ENCODE measurements around the gene PTPRG. TPM values are rescaled to one million over a fixed set of nuclear protein-coding genes. Genes with fewer than 3 reads are reported as not detected.

PTPRG gene
- total RNA-seq, 4 donors from 2014 or later = 21.1 to 54.2 (median 30.6) TPM

DNA sequence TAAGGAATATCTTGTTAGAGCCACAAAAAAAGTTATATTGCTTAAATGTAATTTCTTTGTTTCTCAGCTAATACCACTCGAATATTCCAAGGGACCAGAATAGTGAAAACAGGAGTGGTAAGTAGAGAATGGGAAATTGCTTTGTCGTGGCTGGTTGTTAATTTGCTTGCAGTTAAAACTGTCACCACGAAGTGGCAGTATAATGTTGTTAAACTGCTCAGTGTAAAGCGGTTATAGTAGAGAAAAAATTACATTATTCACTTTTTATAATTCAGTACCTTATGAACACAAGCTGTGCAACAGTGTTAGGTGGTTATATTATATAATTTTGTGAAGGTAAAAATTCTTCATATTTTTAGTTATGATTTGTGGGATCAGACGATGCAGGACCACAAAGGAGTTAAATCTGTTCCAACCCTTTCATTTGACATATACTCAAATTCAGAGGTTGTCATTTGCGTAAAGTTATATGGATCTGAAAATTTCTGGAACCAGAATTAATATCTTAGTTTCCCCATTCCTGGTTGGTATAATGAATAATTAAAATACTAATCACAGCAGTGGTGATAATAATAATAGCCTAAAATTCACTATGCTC, 640.2 kb downstream of the PTPRG start:
- no peak overlapping the region for H3K27ac ChIP-seq
- peaks cover 0 to 18% of the 10 kb centered on the region in 2 donors for H3K36me3 ChIP-seq
- H3K4me3 ChIP-seq = no peak overlapping the region
- no peak for ATAC-seq
- intact Hi-C loops (cut with DNase I; ENCODE audit: low total_unique reads) (no loop called here), in situ Hi-C loops (cut with MboI; ENCODE audit: low sequenced_read_pairs in 4 of 4) (no loop called here)
- no peaks in the 10 kb centered on the region for H3K27me3 ChIP-seq
- H3K9me3 ChIP-seq = no peaks in the 10 kb centered on the region
- DNase-seq = no peak
- H3K4me1 ChIP-seq = no peaks in the 10 kb centered on the region
- TF ChIP-seq, protein P1, sequence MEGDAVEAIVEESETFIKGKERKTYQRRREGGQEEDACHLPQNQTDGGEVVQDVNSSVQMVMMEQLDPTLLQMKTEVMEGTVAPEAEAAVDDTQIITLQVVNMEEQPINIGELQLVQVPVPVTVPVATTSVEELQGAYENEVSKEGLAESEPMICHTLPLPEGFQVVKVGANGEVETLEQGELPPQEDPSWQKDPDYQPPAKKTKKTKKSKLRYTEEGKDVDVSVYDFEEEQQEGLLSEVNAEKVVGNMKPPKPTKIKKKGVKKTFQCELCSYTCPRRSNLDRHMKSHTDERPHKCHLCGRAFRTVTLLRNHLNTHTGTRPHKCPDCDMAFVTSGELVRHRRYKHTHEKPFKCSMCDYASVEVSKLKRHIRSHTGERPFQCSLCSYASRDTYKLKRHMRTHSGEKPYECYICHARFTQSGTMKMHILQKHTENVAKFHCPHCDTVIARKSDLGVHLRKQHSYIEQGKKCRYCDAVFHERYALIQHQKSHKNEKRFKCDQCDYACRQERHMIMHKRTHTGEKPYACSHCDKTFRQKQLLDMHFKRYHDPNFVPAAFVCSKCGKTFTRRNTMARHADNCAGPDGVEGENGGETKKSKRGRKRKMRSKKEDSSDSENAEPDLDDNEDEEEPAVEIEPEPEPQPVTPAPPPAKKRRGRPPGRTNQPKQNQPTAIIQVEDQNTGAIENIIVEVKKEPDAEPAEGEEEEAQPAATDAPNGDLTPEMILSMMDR (IDR thresholded peaks at IDR 0.05 in 4 of 5, conservative IDR thresholded peaks at IDR 0.05 in 1 of 5) = peak in 3 of 5 experiments; percentile 21 to 47 (median 25)
- TF ChIP-seq POLR2A (IDR thresholded peaks at IDR 0.05) = no peak

GRCh38 chr3:62203152-62203551, 641.8 kb downstream of the PTPRG start:
- Histone ChIP-seq H3K27me3 (no peaks in the 10 kb centered on the region), H3K9me3 (no peaks in the 10 kb centered on the region), H3K4me1 (no peaks in the 10 kb centered on the region), H3K27ac (no peak overlapping the region), H3K36me3 (peaks cover 0 to 18% of the 10 kb centered on the region in 2 donors), H3K4me3 (no peak overlapping the region)
- intact Hi-C loops (cut with DNase I; ENCODE audit: low total_unique reads) (no loop called here), in situ Hi-C loops (cut with MboI; ENCODE audit: low sequenced_read_pairs in 4 of 4) (no loop called here)
- TF ChIP-seq, protein P1 (IDR thresholded peaks at IDR 0.05 in 4 of 5, conservative IDR thresholded peaks at IDR 0.05 in 1 of 5) = no peak
- no peak for TF ChIP-seq POLR2A (IDR thresholded peaks at IDR 0.05)
- ATAC-seq (no peak), DNase-seq (no peak)

DNA sequence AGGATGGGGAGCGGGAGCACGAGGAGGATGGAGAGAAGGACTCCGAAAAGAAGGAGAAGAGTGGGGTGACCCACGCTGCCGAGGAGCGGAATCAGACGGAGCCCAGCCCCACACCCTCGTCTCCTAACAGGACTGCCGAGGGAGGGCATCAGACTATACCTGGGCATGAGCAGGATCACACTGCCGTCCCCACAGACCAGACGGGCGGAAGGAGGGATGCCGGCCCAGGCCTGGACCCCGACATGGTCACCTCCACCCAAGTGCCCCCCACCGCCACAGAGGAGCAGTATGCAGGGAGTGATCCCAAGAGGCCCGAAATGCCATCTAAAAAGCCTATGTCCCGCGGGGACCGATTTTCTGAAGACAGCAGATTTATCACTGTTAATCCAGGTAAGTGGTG, 642.2 kb downstream of the PTPRG start:
- in situ Hi-C loops (cut with MboI; ENCODE audit: low sequenced_read_pairs in 4 of 4) = no loop called here

GRCh38 chr3:62207197-62207596, 645.8 kb downstream of the PTPRG start:
- ATAC-seq (no peak), DNase-seq (no peak)
- no peak overlapping the region for H3K27ac ChIP-seq
- H3K4me1 ChIP-seq = no peaks in the 10 kb centered on the region
- intact Hi-C loops (cut with DNase I; ENCODE audit: low total_unique reads) (no loop called here), in situ Hi-C loops (cut with MboI; ENCODE audit: low sequenced_read_pairs in 4 of 4) (no loop called here)
- H3K9me3 ChIP-seq = no peaks in the 10 kb centered on the region
- TF ChIP-seq, protein P1 (IDR thresholded peaks at IDR 0.05 in 4 of 5, conservative IDR thresholded peaks at IDR 0.05 in 1 of 5) = no peak
- TF ChIP-seq POLR2A (IDR thresholded peaks at IDR 0.05) = no peak
- H3K27me3 ChIP-seq = no peaks in the 10 kb centered on the region
- H3K4me3 ChIP-seq = no peak overlapping the region
- H3K36me3 ChIP-seq = peaks cover 0 to 18% of the 10 kb centered on the region in 2 donors

More for the DNA sequence above, 642.2 kb downstream of the PTPRG start:
- no peak for TF ChIP-seq POLR2A (IDR thresholded peaks at IDR 0.05)
- TF ChIP-seq, protein P1 (IDR thresholded peaks at IDR 0.05 in 4 of 5, conservative IDR thresholded peaks at IDR 0.05 in 1 of 5) = no peak
- intact Hi-C loops (cut with DNase I; ENCODE audit: low total_unique reads) = no loop called here
- Histone ChIP-seq H3K4me3 (no peak overlapping the region), H3K27me3 (no peaks in the 10 kb centered on the region), H3K9me3 (no peaks in the 10 kb centered on the region), H3K4me1 (no peaks in the 10 kb centered on the region), H3K36me3 (peaks cover 0 to 18% of the 10 kb centered on the region in 2 donors), H3K27ac (no peak overlapping the region)
- no peak for DNase-seq
- no peak for ATAC-seq

DNA sequence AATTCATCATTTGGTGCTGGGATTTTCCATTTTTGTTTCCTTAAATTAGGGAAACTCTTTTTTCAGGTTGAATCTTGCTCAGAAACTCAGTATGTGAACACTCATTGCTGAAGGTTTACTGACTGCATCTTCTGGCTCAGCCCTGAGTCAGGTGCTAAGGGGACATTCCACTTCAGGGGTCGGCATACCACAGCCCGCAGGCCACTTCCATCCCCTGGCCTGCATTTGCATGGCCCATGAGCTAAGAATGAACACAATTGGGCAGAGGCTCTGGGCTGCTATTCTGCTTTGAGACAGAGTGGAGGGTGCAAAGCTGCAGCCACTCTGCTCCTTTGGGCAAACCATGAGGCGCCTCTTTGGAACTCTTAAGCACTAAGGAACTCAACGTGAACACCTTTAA, 647.0 kb downstream of the PTPRG start:
- no peak overlapping the region for H3K27ac ChIP-seq
- peaks cover 0 to 13% of the 10 kb centered on the region in 2 donors for H3K36me3 ChIP-seq
- H3K4me3 ChIP-seq = no peak overlapping the region
- TF ChIP-seq, protein P1 (IDR thresholded peaks at IDR 0.05 in 4 of 5, conservative IDR thresholded peaks at IDR 0.05 in 1 of 5) = no peak
- TF ChIP-seq POLR2A (IDR thresholded peaks at IDR 0.05) = no peak
- no peak for DNase-seq
- H3K4me1 ChIP-seq = no peaks in the 10 kb centered on the region
- in situ Hi-C loops (cut with MboI; ENCODE audit: low sequenced_read_pairs in 4 of 4) = no loop called here
- H3K9me3 ChIP-seq = no peaks in the 10 kb centered on the region
- no peak for ATAC-seq
- intact Hi-C loops (cut with DNase I; ENCODE audit: low total_unique reads) = no loop called here
- no peaks in the 10 kb centered on the region for H3K27me3 ChIP-seq
